OCI-LY3 (cell line): ENCODE measurements around the gene CHDH.
A peak's percentile ranks its signal among the peaks of the same experiment; 100 is the strongest.

Source experiments
- H2AFZ ChIP-seq: fragments of 200-600, 300-600 bp; shearing (Covaris generic); 2 replicates; pipeline ENCODE4 v1.6.0; 2014; ENCODE audit warnings: antibody characterized with exemption, low read depth, low read length
- H3K27ac ChIP-seq: fragments of 200-600, 300-600 bp; sonication (generic); 2 replicates; pipeline ENCODE4 v1.5.1; 2014; ENCODE audit warnings: mild to moderate bottlenecking, low read length, moderate library complexity, mixed read lengths
- H3K27me3 ChIP-seq: fragments of 200-600, 300-600 bp; sonication (generic); 2 replicates; pipeline ENCODE4 v1.6.1; 2014; ENCODE audit warnings: low read depth, low read length, mixed read lengths
- H3K36me3 ChIP-seq: fragments of 200-600, 300-600 bp; sonication (generic); replicated peaks from 2 replicates; pipeline ENCODE3; 2014; ENCODE audit warnings: low read depth, low read length, mixed read lengths
- H3K4me1 ChIP-seq: fragments of 300-600, 200-600 bp; sonication (generic); 2 replicates; pipeline ENCODE4 v1.6.1; 2014; ENCODE audit warnings: low read length, mixed read lengths
- H3K4me2 ChIP-seq: fragments of 200-600, 300-600 bp; sonication (generic); 2 replicates; pipeline ENCODE4 v1.6.1; 2014; ENCODE audit warnings: low read length, mixed read lengths
- H3K4me3 ChIP-seq: fragments of 300-600, 200-600 bp; sonication (generic); 2 replicates; pipeline ENCODE4 v1.5.1; 2014; ENCODE audit warnings: antibody characterized with exemption, mild to moderate bottlenecking, low read length, moderate library complexity
- H3K79me2 ChIP-seq: fragments of 300-600, 200-600 bp; shearing (Covaris generic); 2 replicates; pipeline ENCODE4 v1.6.1; 2014; ENCODE audit warnings: mild to moderate bottlenecking, low read length, mixed read lengths
- H3K9ac ChIP-seq: fragments of 300-600, 200-600 bp; shearing (Covaris generic); 2 replicates; pipeline ENCODE4 v1.6.0; 2014; ENCODE audit warnings: mild to moderate bottlenecking, low read length, moderate library complexity
- H3K9me3 ChIP-seq: fragments of 200-600, 300-600 bp; shearing (Covaris generic); 2 replicates; pipeline ENCODE4 v1.6.1; 2014; ENCODE audit warnings: low read length, mixed read lengths; ENCODE audit not compliant: insufficient read depth
- H4K20me1 ChIP-seq: fragments of 200-600, 300-600 bp; sonication (generic); 2 replicates; pipeline ENCODE4 v1.6.1; 2016; ENCODE audit warnings: low read length, mixed read lengths; ENCODE audit not compliant: insufficient read depth
- EZH2phosphoT487 ChIP-seq: fragments of 200-600 bp; shearing (Covaris generic); IDR thresholded peaks from 2 replicates; pipeline ENCODE4 v1.6.1; 2018; ENCODE audit warnings: antibody characterized with exemption, mixed run types, low read depth
- TF ChIP-seq, protein P1 (sequence below): fragments of 200-600, 300-600 bp; sonication (generic); IDR thresholded peaks from 2 replicates; pipeline ENCODE4 v1.5.1; 2014; ENCODE audit warnings: antibody characterized with exemption, low read length, low read depth

Gene CHDH

GRCh38 chr3:53850895-53851294 lies 4.7 kb upstream of the CHDH start:
- Histone ChIP-seq H2AFZ (no peak overlapping the region), H4K20me1 (no peaks in the 10 kb centered on the region), H3K36me3 (no peaks in the 10 kb centered on the region)

GRCh38 chr3:53849916-53850315 lies 3.7 kb upstream of the CHDH start:
- H3K36me3 ChIP-seq: no peaks in the 10 kb centered on the region
- H3K79me2 ChIP-seq: no peaks in the 10 kb centered on the region
- H3K4me1 ChIP-seq: peaks cover 12% of the 10 kb centered on the region
- no peak overlapping the region for H3K27ac ChIP-seq
- no peaks in the 10 kb centered on the region for H4K20me1 ChIP-seq
- no peak overlapping the region for H3K4me2 ChIP-seq
- H2AFZ ChIP-seq: no peak overlapping the region
- no peak overlapping the region for H3K4me3 ChIP-seq
- TF ChIP-seq, protein P1, sequence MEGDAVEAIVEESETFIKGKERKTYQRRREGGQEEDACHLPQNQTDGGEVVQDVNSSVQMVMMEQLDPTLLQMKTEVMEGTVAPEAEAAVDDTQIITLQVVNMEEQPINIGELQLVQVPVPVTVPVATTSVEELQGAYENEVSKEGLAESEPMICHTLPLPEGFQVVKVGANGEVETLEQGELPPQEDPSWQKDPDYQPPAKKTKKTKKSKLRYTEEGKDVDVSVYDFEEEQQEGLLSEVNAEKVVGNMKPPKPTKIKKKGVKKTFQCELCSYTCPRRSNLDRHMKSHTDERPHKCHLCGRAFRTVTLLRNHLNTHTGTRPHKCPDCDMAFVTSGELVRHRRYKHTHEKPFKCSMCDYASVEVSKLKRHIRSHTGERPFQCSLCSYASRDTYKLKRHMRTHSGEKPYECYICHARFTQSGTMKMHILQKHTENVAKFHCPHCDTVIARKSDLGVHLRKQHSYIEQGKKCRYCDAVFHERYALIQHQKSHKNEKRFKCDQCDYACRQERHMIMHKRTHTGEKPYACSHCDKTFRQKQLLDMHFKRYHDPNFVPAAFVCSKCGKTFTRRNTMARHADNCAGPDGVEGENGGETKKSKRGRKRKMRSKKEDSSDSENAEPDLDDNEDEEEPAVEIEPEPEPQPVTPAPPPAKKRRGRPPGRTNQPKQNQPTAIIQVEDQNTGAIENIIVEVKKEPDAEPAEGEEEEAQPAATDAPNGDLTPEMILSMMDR: no peak
- TF ChIP-seq EZH2phosphoT487: no peak
- H3K9me3 ChIP-seq: no peaks in the 10 kb centered on the region
- no peaks in the 10 kb centered on the region for H3K27me3 ChIP-seq
- no peak overlapping the region for H3K9ac ChIP-seq

More at GRCh38 chr3:53850895-53851294, 4.7 kb upstream of the CHDH start:
- H3K27me3 ChIP-seq: no peaks in the 10 kb centered on the region
- no peak overlapping the region for H3K4me3 ChIP-seq
- TF ChIP-seq EZH2phosphoT487: no peak
- TF ChIP-seq, protein P1: no peak
- no peak overlapping the region for H3K27ac ChIP-seq
- H3K4me2 ChIP-seq: no peak overlapping the region
- no peaks in the 10 kb centered on the region for H3K9me3 ChIP-seq
- no peak overlapping the region for H3K9ac ChIP-seq
- H3K4me1 ChIP-seq: peaks cover 6% of the 10 kb centered on the region
- no peaks in the 10 kb centered on the region for H3K79me2 ChIP-seq

DNA sequence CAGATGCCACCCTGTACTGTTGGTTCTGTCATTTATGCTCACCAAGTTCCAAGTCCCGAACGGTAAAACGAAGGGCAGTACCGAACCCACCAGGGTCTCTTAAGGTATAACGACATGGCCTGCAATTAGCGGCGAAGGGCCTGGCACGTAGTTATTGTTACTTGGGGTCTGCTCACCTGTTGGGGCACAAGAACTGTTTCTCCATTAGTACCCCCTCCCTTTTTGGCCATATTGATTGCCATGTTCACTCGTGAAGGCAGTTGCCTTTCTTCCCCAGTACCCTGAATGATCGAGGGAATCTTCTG lies 584 bp upstream of the CHDH start:
- no peak overlapping the region for H3K9ac ChIP-seq
- no peaks in the 10 kb centered on the region for H3K36me3 ChIP-seq
- peaks cover 36% of the 10 kb centered on the region for H3K4me1 ChIP-seq
- no peak overlapping the region for H2AFZ ChIP-seq
- H3K27me3 ChIP-seq: no peaks in the 10 kb centered on the region
- H3K27ac ChIP-seq: no peak overlapping the region
- H3K4me3 ChIP-seq: peak overlapping the region; percentile 88
- H4K20me1 ChIP-seq: no peaks in the 10 kb centered on the region
- H3K79me2 ChIP-seq: no peaks in the 10 kb centered on the region
- no peak for TF ChIP-seq EZH2phosphoT487
- TF ChIP-seq, protein P1: no peak
- no peaks in the 10 kb centered on the region for H3K9me3 ChIP-seq
- peak overlapping the region; percentile 87 for H3K4me2 ChIP-seq

DNA sequence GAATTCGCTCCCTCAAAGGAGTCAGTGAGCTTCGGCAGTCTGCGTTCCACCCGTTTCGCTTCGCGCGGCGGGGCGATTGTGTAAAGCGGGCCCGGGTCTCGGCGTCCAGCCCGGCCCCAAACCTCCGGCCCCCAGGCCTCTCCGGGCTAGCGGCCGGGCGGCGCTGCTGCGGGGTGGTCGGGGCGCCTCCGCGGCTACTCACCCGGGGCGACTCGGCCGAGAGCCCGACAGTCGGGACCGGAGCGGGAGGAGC lies 412 bp downstream of the CHDH start:
- Histone ChIP-seq H3K4me3 (peak overlapping the region; percentile 88), H3K36me3 (no peaks in the 10 kb centered on the region), H2AFZ (peak overlapping the region; percentile 83), H3K9me3 (no peaks in the 10 kb centered on the region), H4K20me1 (no peaks in the 10 kb centered on the region), H3K27me3 (no peaks in the 10 kb centered on the region), H3K27ac (no peak overlapping the region), H3K9ac (peak overlapping the region; percentile 86), H3K4me1 (peaks cover 36% of the 10 kb centered on the region), H3K79me2 (no peaks in the 10 kb centered on the region), H3K4me2 (peak overlapping the region; percentile 87)
- TF ChIP-seq, protein P1: peak; percentile 1; the same call in 1 of the 2 replicates
- TF ChIP-seq EZH2phosphoT487: no peak
